Uterus (tissue), 4 donors: ENCODE results near the gene CKAP4. TPM values are rescaled to one million over a fixed set of nuclear protein-coding genes. Genes with fewer than 3 reads are reported as not detected.

Source experiments
- DNase-seq, 2 donors: peaks; one replicate each; pipeline ENCODE4 v3.0.0-alpha.2; 2019 to 2020
- H3K27ac ChIP-seq, 2 donors: fragments of 200-600 bp; sonication (generic); 1 replicate in 1 of 2; 2 replicates in 1 of 2; pipeline ENCODE4 v1.5.1; 2016 to 2018
- H3K27me3 ChIP-seq, 2 donors: fragments of 200-600 bp; sonication (generic); one replicate each; pipeline ENCODE4 v1.5.1; 2018 to 2019; ENCODE audit warnings: control low read depth in 1 of 2
- H3K36me3 ChIP-seq, 2 donors: fragments of 200-600 bp; sonication (generic); one replicate each; pipeline ENCODE4 v1.5.1; 2019; ENCODE audit warnings: control low read depth in 1 of 2
- H3K4me1 ChIP-seq, 2 donors: fragments of 200-600 bp; sonication (generic); one replicate each; pipeline ENCODE4 v1.5.1; 2018 to 2019; ENCODE audit warnings: control low read depth in 1 of 2
- H3K4me3 ChIP-seq, 2 donors: fragments of 200-600 bp; sonication (generic); 1 replicate in 1 of 2; 2 replicates in 1 of 2; pipeline ENCODE4 v1.5.1; 2018 to 2019; ENCODE audit warnings: mild to moderate bottlenecking in 1 of 2
- H3K9me3 ChIP-seq, 2 donors: fragments of 200-600 bp; sonication (generic); one replicate each; pipeline ENCODE4 v1.5.1; 2019; ENCODE audit warnings: control low read depth in 1 of 2
- CTCF ChIP-seq, 4 experiments: fragments of 200-600 bp in 2 of 4; fragments of 450-650 bp in 2 of 4; sonication (generic) in 2 of 4; IDR thresholded peaks; one replicate each; pipeline ENCODE4 v1.5.1; 2016 to 2019; ENCODE audit warnings: antibody characterized with exemption in 4 of 4, mild to moderate bottlenecking in 2 of 4, moderate library complexity in 1 of 4
- POLR2A ChIP-seq, 2 donors: fragments of 450-650 bp; IDR thresholded peaks; one replicate each; pipeline ENCODE4 v1.6.1; 2016; ENCODE audit warnings: antibody characterized with exemption in 2 of 2, mild to moderate bottlenecking in 1 of 2, moderate library complexity in 1 of 2
- intact Hi-C: fragments of 100-400 bp; cut with DNase I; formaldehyde crosslinking; loops from one replicate; pipeline ENCODE4 v1.15.1; 2023; ENCODE audit warnings: low total_unique reads
- total RNA-seq, 4 donors: library from RNA; depleted of rRNA in 3 of 4; stranded (reverse); fragments of >200 nt in 3 of 4; gene quantifications; one replicate each; pipeline versions ENCODE4 v1.1.0 to v1.2.4, GENCODE V29; 2014 to 2023
- donor health status: DM: yes; HTN: yes; CAD: no.

Gene CKAP4
- total RNA-seq, 4 donors from 2014 or later = 15.6 to 106 (median 40.8) TPM

- H3K27ac ChIP-seq = no peak overlapping the region
- intact Hi-C loops = no loop called here
- H3K9me3 ChIP-seq = no peaks in the 10 kb centered on the region
- no peak overlapping the region for H3K4me3 ChIP-seq
- TF ChIP-seq CTCF (IDR thresholded peaks at IDR 0.05) (no peak), POLR2A (IDR thresholded peaks at IDR 0.05) (no peak)
- DNase-seq = no peak
- no peaks in the 10 kb centered on the region for H3K4me1 ChIP-seq
- H3K36me3 ChIP-seq = no peaks in the 10 kb centered on the region
- no peaks in the 10 kb centered on the region for H3K27me3 ChIP-seq
Observed at GRCh38 chr12:106274012-106274411, 26.2 kb upstream of the CKAP4 start.

- Histone ChIP-seq H3K36me3 (no peaks in the 10 kb centered on the region), H3K27me3 (no peaks in the 10 kb centered on the region), H3K27ac (no peak overlapping the region), H3K4me3 (no peak overlapping the region), H3K4me1 (no peaks in the 10 kb centered on the region), H3K9me3 (no peaks in the 10 kb centered on the region)
- no peak for TF ChIP-seq POLR2A (IDR thresholded peaks at IDR 0.05)
- TF ChIP-seq CTCF (IDR thresholded peaks at IDR 0.05) = no peak
- intact Hi-C loops = no loop called here
- no peak for DNase-seq
Observed at GRCh38 chr12:106273491-106273890, 25.7 kb upstream of the CKAP4 start.

GRCh38 chr12:106271575-106272505 lies 24.0 kb upstream of the CKAP4 start:
- H3K4me1 ChIP-seq = no peaks in the 10 kb centered on the region
- H3K9me3 ChIP-seq = no peaks in the 10 kb centered on the region
- no peak for TF ChIP-seq POLR2A (IDR thresholded peaks at IDR 0.05)
- no peak for TF ChIP-seq CTCF (IDR thresholded peaks at IDR 0.05)
- intact Hi-C loops = no loop called here
- H3K4me3 ChIP-seq = no peak overlapping the region
- H3K27me3 ChIP-seq = no peaks in the 10 kb centered on the region
- no peaks in the 10 kb centered on the region for H3K36me3 ChIP-seq
- DNase-seq = no peak
- H3K27ac ChIP-seq = no peak overlapping the region

GRCh38 chr12:106269150-106269771 lies 21.4 kb upstream of the CKAP4 start:
- H3K9me3 ChIP-seq = no peaks in the 10 kb centered on the region
- H3K4me3 ChIP-seq = no peak overlapping the region
- no peak for DNase-seq
- no peaks in the 10 kb centered on the region for H3K36me3 ChIP-seq
- no peak overlapping the region for H3K27ac ChIP-seq
- intact Hi-C loops = no loop called here
- no peaks in the 10 kb centered on the region for H3K4me1 ChIP-seq
- H3K27me3 ChIP-seq = no peaks in the 10 kb centered on the region
- no peak for TF ChIP-seq CTCF (IDR thresholded peaks at IDR 0.05)
- TF ChIP-seq POLR2A (IDR thresholded peaks at IDR 0.05) = no peak

- no peak for DNase-seq
- intact Hi-C loops = no loop called here
- Histone ChIP-seq H3K27ac (no peak overlapping the region), H3K4me3 (no peak overlapping the region), H3K27me3 (no peaks in the 10 kb centered on the region), H3K9me3 (no peaks in the 10 kb centered on the region), H3K4me1 (no peaks in the 10 kb centered on the region), H3K36me3 (no peaks in the 10 kb centered on the region)
- TF ChIP-seq POLR2A (IDR thresholded peaks at IDR 0.05) (no peak), CTCF (IDR thresholded peaks at IDR 0.05) (no peak)
Observed at GRCh38 chr12:106267535-106267934, 19.7 kb upstream of the CKAP4 start.
